Stimulated activated CD4-positive, alpha-beta T cell treated with anti-CD3 and anti-CD28 coated beads, Interleukin-12 subunit alpha, Interleukin-12 subunit beta, amount 100 ng/mL, for 48 hours (primary cell): ENCODE results near the gene LRRC36.

ENCODE experiments used
- DNase-seq, 3 donors: peaks; one replicate each; pipeline ENCODE4 v3.0.0-alpha.2; 2020; ENCODE audit warnings: low read depth in 2 of 3, low spot score in 1 of 3

Gene LRRC36, protein sequence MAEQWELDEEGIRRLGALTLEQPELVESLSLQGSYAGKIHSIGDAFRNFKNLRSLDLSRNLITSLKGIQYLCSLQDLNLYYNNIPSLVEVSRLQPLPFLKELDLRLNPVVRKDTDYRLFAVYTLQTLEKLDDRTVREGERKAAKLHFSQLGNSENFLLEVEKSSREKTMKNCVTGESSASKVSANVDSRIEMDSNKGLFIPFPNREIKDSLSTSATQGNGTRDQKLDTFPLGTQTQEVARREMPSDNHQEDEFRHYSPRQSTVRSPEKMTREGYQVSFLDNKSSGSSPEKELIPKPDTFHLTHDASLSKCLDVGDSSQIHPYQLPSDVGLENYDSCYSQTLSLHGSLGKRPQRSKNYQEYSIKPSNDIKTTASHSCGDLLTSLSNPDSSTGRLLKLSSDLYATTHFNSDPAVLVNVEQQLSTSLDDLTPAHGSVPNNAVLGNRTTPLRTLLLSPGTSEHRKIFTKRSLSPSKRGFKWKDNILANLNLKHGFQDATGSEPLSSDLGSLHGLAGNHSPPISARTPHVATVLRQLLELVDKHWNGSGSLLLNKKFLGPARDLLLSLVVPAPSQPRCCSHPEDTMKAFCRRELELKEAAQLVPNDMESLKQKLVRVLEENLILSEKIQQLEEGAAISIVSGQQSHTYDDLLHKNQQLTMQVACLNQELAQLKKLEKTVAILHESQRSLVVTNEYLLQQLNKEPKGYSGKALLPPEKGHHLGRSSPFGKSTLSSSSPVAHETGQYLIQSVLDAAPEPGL

DNA sequence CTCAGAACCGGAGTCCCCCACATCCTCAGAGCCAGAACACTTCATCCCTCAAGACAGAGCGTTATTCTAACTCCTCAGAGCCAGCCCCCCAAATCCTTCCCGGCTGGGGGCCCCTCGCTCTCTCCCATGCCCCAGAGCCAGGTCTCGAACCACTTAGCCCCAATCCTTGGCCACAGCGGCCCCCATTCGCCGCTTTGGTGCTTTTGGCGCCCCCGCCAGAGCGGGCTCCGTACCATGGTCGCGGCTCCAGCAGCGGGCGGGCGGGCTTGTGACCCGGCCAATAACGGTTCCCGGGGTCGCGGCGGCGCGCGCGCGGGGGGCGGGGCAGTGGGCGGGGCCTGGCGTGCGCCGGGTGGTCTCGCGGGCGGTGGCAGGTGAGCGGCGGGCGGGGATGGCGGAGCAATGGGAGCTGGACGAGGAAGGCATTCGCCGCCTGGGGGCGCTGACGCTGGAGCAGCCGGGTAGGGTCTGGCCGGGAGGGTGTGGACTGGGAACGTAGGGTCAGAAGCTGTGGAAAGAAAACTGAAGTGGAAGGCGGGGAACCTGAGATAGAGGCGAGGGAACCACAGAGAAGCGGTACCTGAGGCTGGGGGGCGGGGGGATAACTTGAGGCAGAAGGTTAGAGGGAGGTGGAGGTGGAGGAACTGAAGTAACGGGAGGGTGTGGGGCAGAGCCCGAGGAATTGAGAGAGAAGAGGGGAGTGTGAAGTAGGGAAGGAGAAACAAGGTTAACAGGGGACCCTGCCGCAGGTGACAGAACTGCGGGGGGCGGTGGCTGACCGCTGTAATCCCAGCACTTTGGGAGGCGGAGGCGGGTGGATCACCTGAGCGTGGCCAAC is at the start of gene LRRC36, which contains the start of gene KCTD19:
Gene LRRC36 (plus strand): TSS at position 344 of the 838 bp plus-strand sequence. CDS start 48 bp downstream, at position 392.
Gene KCTD19 (minus strand): TSS at position 270 of the 838 bp plus-strand sequence. CDS start 34 bp downstream, at position 236.
- DNase-seq: peak; percentile 44 to 63 (median 53)

DNA sequence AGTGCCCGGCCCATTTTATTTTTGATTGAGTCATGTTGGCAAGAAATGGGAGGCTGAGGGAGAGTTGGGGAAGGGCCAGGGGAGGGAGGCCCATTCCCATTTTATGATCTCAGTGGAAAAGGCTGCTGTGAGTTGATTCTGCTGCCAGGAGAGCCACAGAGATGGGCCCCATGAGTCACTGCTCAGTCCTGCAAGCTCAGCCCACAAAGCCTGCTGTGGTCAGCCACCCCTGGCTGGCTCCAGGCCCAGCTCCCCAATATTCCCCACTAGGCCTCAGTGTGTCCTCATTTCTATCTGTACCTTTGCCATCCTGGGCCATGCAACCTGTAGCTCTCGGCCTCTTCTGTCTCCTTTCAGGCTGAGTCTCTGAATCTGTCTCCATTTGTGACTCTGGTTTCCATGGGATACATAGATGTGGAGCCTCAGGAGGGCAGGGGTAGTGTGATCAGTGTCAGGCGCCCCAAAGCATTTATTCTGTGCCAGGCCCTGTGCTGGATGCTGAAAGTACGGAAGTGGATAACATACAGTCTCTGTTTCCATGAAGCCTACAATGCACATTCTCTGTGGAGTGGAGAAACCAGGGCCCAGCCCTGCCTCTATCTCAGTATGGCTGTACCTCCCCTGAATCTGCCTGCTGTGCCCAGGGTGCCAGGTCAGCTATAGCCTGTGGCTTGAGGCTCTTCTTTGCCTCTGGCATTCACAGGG is 49.2 kb upstream of the LRRC36 start:
- DNase-seq: peak in 2 of 3 donors; percentile 26 to 45

DNA sequence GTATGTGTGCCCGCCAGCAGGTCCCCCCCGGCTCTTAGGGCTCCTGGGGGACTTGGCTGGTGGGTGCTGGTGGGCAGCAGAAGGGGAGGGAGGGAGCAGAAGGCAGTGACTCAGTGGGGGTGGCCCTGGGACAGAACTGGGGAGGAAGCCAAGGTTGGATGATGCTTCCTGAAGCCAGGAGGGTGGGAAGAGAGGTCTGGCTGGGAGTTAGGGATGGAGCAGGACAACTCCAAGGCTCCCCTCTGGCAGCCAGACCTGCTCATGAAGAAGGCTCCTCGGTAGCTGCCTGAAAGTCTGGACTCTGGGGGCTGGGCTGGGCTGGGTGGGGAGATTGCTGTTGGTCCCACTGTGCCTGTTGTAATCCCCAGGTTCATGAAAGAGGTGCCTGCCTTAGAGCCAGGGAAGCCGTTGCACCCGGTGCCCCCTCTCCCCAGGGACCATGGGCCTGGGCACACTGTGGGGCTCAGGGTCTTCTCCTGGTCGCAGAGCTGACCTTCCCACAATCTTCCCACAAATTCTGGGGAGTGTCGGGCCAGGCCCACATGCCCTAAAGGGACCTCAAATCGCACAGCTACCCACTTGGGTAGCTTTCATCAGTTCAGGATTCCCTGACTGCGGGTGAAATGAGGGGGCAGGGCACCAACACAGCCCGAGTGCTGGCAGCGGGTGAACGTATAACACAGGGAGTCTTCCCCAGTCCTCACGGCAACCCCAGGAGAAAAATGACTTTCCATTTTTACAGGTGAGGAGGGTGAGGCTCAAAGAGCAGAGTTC is 48.4 kb upstream of the LRRC36 start:
- peak in 1 of 3 donors; percentile 16 for DNase-seq

DNA sequence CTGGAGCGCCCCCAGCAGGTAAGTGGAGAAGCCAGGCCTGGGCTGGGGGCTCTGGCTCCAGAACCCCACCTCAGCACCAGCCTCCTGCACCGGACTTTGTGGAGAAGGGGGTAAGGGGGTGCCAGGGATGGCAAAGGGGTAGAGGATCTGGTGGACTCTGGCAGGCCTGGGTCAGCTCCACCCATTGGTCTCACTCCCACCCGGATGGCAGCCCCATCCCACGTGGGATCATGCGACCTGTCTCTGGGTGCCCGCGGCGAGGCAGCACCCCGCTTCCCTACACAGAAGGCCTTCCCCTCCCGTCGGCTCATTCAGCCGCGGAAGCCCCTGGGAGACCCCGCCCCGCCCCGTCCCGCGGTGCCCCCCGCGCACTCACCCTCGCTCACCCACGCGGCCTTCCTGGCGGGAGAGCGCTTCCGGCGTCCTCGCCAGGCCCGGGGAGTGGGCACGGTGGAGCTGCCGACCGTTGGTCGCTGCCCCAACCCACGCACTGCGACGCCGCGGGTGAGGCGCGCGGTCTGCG is 47.8 kb upstream of the LRRC36 start:
- DNase-seq: peak; percentile 43 to 45 (median 45)

DNA sequence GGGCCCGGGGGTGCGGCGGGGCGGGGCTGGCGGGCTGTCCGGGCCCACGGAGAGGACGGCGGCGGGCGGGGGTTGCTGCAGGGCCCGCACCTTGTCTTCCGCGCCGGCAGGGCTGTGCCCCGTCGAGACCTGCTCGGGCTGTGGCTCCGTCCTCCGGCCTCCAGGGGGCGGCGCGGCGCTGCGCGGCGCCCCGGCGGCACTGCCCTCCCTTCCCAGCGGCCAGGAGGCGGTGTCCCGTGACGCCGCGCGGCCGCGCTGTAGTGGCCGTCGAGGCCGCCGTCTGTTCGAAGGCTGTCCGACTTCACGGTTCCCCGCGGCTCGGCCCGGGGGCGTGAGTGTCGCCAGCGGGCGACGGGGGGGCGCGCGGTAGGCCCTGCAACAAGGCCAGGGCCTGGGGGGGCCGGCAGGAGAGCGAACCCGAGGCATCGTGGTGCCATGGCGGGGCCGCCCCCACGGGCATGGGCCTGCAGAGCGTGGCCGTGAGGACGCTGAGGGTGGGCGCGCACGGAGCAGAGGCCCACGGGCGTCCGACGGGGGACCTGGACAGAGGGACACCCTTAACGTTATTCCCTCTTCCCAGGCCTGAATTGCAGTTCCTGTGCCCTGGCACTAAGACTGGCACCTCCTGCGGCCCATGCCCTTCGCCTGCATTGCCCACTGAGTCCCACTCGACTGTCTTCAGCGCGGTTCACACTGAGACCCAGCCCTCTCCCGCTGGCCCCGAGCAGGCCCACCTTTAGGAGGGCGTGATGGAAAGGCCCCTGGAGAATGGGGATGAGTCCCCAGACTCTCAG is 47.1 kb upstream of the LRRC36 start, which contains the start of gene PLEKHG4:
Gene PLEKHG4 (plus strand): TSS at position 237 of the 794 bp plus-strand sequence. CDS start 513 bp downstream, at position 750.
- peak; percentile 69 to 82 (median 70) for DNase-seq

DNA sequence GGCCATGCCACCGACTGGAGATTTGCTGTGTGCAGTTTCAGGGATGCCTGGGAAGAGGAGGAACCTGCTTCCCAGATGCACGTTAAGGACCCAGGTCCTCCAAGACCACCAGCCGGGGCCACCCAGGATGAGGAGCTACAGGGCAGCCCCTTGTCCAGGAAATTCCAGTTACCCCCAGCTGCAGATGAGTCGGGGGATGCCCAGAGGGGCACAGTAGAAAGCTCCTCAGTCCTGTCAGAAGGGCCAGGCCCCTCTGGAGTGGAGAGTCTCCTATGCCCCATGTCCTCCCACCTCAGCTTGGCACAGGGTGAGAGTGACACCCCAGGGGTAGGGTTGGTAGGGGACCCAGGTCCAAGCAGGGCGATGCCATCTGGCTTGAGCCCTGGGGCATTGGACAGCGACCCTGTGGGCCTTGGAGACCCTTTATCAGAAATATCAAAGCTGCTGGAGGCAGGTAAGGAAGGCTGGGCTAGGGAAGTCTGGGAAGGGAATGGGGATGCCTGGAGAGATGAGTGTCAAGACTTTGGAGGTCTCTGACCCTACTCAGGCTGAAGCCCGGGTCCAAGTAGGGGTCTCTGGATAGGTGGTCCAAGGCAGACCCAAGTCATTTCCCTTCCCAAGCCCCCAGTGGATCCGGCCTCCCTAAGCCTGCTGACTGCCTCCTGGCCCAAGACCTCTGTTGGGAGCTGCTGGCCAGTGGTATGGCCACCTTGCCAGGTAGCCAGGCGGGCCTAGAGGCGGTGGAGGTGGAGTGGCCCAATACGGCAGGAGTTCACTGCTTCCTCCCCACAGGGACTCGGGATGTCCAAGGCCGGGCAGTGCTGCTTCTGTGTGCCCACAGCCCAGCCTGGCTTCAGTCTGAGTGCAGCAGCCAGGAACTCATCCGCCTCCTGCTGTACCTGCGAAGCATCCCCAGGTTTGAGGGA is 46.3 kb upstream of the LRRC36 start:
- DNase-seq: no peak

DNA sequence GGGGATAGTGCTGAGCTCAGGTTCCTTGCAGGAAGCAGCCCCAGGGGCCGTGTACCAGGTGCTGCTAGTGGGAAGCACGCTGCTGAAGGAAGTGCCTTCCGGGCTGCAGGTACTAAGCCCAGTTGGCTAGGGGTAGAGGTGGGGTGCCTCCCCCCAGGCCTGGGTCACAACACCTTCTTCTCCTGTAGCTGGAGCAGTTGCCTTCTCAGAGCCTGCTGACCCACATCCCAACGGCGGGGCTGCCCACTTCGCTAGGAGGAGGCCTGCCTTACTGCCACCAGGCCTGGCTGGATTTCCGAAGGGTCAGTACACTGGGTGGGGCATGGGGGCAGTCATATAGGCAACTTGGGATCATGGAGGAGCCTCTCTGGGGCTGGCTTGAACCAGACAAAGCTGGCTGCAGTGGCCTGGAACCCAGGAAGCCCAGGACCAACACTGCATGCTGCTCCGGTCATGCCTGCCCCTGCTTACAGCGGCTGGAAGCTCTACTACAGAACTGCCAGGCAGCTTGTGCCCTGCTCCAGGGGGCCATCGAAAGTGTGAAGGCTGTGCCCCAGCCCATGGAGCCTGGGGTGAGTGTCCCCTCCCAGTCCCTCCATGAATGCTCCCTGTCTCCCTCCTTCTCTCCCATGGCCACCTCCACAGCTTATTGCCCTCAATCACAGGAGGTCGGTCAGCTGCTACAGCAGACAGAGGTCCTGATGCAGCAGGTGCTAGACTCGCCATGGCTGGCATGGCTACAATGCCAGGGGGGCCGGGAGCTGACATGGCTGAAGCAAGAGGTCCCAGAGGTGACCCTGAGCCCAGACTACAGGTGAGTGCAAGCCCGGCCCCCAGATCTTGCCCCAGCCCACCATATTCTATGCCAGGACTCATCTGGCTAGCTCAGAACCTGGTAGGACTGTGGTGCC is 44.8 kb upstream of the LRRC36 start:
- DNase-seq: no peak

DNA sequence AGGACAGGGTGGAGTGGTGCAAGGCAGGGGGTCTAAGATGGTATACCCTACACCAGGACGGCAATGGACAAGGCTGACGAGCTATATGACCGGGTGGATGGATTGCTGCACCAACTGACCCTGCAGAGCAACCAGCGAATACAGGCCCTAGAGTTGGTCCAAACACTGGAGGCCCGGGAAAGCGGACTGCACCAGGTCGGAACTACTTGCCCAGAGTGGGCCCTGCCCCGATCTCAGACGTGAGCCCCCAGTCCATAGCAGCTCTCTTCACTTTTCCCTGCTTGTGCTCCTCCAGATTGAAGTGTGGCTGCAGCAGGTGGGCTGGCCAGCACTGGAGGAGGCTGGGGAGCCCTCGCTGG is 44.2 kb upstream of the LRRC36 start:
- DNase-seq: no peak

DNA sequence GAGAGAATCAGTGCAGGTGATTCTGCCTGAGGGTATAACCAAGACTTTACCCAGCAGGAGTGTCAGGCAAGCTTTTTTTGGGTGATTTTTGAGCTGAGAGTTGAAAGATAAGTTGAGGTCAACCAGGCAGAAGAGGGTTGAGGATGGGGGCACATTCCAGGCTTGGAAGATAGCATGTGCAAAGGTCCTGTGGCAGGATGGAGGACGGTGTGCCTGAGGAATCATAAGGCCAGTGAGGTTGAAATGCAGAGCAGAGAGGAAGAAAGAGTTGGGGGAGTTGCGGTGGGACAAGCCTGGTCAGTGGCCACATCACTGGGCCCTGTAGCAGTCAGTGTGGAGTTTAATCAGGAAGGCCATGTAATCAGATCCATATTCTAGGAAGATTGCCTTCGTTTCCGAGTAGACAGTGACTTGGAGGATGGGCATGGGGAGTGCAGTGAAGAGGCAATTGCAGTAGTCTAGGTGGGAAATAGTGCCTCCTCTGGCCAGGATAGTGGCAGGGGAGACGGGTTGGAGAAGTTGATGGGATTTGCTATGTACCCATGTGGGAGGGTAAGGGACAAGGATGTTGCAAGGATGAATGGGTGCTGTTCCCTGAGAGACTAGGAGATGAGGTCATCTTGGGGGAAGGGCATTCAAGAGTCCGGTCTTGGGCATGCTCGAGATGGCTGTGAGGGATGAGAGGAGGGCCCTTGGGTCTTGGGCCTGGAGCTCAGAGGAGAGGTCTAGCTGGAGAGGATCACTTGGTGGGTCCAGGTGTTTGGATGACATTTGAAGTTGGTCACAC is 43.4 kb upstream of the LRRC36 start:
- DNase-seq: no peak

DNA sequence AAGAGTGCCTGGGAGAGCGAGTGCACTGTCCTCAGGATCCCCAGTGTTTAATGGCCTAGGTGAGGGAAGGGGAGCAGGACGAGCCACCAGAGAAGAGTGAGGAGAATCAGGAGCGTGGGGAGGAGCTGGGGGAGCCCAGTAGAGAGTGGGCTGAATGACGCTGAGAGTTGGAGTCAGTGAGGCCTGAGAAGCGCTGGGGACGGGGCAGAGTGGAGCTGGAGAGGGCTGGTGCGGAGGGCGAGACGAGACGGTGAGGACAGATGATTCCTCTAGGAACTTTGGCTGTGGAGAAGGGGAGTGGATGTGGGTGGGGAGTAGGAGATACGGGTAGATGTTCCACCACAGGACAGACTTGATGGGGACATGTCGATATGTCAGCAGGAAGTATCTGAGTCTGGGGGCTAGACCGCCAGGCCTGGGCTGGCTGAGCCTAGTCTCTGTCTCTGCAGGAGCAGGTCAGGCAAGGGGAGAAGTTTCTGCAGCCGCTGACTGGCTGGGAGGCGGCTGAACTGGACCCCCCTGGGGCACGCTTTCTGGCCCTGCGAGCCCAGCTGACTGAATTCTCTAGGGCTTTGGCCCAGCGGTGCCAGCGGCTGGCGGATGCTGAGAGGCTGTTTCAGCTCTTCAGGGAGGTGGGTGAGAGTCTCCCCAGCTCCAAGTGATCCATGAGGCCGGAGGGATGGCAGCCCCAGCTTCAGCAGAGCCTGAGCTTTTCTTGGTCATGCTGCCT is 42.6 kb upstream of the LRRC36 start:
- DNase-seq: no peak

DNA sequence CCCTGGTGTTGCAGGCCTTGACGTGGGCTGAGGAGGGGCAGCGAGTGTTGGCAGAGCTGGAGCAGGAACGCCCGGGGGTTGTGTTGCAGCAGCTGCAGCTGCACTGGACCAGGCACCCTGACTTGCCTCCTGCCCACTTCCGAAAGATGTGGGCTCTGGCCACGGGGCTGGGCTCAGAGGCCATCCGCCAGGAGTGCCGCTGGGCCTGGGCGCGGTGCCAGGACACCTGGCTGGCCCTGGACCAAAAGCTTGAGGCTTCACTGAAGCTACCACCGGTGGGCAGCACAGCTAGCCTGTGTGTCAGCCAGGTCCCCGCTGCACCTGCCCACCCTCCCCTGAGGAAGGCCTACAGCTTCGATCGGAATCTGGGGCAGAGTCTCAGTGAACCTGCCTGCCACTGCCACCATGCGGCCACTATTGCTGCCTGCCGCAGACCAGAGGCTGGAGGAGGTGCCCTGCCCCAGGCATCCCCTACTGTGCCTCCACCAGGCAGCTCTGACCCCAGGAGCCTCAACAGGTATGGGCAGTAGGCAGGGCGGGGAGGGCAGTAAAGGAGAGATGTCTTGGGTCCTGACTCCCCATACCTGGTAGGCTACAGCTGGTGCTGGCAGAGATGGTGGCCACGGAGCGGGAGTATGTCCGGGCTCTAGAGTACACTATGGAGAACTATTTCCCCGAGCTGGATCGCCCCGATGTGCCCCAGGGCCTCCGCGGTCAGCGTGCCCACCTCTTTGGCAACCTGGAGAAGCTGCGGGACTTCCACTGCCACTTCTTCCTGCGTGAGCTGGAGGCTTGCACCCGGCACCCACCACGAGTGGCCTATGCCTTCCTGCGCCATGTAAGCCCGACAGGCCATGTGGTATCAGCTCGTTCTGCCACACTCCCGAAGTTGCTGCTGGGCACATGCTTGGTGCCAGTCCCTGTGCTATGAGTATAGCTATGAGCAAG is 41.6 kb upstream of the LRRC36 start:
- no peak for DNase-seq

DNA sequence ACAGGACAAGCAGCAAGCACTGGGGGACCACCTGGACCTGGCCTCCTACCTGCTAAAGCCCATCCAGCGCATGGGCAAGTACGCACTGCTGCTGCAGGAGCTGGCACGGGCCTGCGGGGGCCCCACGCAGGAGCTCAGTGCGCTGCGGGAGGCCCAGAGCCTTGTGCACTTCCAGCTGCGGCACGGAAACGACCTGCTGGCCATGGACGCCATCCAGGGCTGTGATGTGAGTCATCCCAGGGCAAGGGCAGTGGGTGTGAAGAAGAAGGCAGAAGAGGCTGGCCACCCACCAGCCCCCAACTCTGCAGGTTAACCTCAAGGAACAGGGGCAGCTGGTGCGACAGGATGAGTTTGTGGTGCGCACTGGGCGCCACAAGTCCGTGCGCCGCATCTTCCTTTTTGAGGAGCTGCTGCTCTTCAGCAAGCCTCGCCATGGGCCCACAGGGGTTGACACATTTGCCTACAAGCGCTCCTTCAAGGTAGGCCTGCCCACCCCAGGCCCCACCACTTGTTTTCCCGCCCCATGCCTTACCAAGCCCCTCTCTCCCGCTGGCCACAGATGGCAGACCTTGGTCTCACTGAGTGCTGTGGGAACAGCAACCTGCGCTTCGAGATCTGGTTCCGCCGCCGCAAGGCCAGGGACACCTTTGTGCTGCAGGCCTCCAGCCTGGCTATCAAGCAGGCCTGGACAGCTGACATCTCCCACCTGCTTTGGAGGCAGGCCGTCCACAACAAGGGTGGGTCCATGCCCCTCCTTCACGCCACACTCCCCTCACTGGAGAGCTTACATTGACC is 40.0 kb upstream of the LRRC36 start:
- DNase-seq: no peak

DNA sequence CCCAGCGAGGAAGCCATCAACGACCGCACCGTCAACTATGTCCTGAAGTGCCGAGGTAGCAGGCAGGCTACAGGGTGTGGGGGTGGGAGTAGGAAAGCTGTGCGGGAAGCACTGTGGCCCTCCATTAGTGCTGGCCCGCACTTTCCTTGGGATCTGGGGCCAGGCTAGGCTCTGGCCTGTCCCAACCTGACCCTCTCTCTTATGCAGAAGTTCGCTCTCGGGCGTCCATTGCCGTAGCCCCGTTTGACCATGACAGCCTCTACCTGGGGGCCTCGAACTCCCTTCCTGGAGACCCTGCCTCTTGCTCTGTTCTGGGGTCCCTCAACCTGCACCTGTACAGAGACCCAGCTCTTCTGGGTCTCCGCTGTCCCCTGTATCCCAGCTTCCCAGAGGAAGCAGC is 38.7 kb upstream of the LRRC36 start:
- DNase-seq: no peak
